ENCODE data around the gene HEBP1. TPM values are rescaled to one million over a fixed set of nuclear protein-coding genes. Genes with fewer than 3 reads are reported as not detected.

Gene HEBP1, protein sequence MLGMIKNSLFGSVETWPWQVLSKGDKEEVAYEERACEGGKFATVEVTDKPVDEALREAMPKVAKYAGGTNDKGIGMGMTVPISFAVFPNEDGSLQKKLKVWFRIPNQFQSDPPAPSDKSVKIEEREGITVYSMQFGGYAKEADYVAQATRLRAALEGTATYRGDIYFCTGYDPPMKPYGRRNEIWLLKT
- polyA plus RNA-seq (2013, experiment 1 of 2) = 91.3 TPM
- polyA plus RNA-seq (2013, experiment 2 of 2) = 90.4 TPM

DNA sequence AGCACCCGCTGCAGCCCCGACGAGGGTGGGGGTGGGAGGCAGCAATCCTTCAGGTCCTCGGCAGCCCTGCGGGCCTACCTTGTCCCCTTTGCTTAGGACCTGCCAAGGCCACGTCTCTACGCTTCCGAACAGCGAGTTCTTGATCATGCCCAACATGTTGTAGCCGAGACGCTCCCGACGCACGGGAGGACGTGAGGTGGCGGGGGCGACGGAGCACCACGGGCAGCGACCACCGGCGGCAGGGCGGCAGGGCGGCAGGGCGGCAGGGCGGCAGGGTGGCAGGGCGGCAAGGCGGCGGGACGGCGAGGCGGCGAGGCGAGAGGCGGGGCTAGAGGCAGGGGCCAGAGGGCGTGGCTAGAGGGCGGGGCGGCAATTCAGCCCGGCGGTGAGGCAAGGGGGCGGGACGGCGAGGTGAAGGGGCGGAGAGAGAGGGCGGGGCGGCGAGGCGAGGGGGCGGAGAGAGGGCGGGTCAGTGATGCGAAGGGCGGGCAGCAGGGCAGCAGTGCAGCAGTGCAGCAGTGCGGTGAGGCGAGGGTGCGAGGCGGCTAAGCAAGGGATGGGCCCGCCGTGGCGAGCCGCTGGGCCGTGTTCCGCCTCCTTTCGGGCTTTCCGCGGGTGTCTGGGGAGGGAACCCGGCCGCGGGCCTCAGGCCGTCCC is at the start of gene HEBP1:
Gene HEBP1 (minus strand): TSS at position 307 of the 657 bp plus-strand sequence. CDS start 151 bp downstream, at position 156.
- H3K27ac ChIP-seq (ENCODE audit: low read length, poor library complexity, severe bottlenecking) = peak within 1 kb of the TSS; percentile 79
- peak within 1 kb of the TSS; percentile 89 for H2BK120ac ChIP-seq (ENCODE audit: low read depth, low read length)
- peak within 1 kb of the TSS; percentile 93 for H4K8ac ChIP-seq (ENCODE audit: low read length)
- no peaks in the 10 kb centered on the region for H3K9me3 ChIP-seq (ENCODE audit: control insufficient read depth, low read length)
- H3K9ac ChIP-seq (ENCODE audit: low read length) = peak within 1 kb of the TSS; percentile 94
- peak within 1 kb of the TSS; percentile 81 for H2BK5ac ChIP-seq (ENCODE audit: low read depth, low read length, poor library complexity, severe bottlenecking)
- H3K4ac ChIP-seq (ENCODE audit: low read depth in 1 of 2, low read length in 2 of 2) = peak within 1 kb of the TSS; percentile 79 to 94
- peak; percentile 91 for DNase-seq
- H3K4me3 ChIP-seq (ENCODE audit: insufficient read depth in 1 of 2, low read depth in 1 of 2, low read length in 2 of 2) = peak within 1 kb of the TSS; percentile 86 to 98
- H3K79me1 ChIP-seq (replicated peaks; ENCODE audit: low read length, poor library complexity, severe bottlenecking) = peaks cover 37% of the 10 kb centered on the region
- WGBS = under 1% methylated on average over 60 of the region's 69 CpGs
- no peak within 1 kb of the TSS for H2AK5ac ChIP-seq (ENCODE audit: low read length, severe bottlenecking)
- H3K23ac ChIP-seq (ENCODE audit: low read length in 2 of 2) = peak within 1 kb of the TSS in 1 of 2 experiments; percentile 92
- H4K91ac ChIP-seq (ENCODE audit: low read length) = peak within 1 kb of the TSS; percentile 89
- peaks cover 0 to 13% of the 10 kb centered on the region in 2 experiments for H3K36me3 ChIP-seq (ENCODE audit: control insufficient read depth in 1 of 2, insufficient read depth in 2 of 2, low read depth in 1 of 2, low read length in 2 of 2)
- peak within 1 kb of the TSS; percentile 96 for H3K4me2 ChIP-seq (ENCODE audit: low read length, poor library complexity, severe bottlenecking)
- no peaks in the 10 kb centered on the region for H3K27me3 ChIP-seq (ENCODE audit: control insufficient read depth in 1 of 2, insufficient read depth in 1 of 2, low read length in 2 of 2)
- H3K14ac ChIP-seq (ENCODE audit: low read length in 2 of 2) = peak within 1 kb of the TSS in 1 of 2 experiments; percentile 98
- H3K18ac ChIP-seq (ENCODE audit: low read depth in 1 of 2, low read length in 2 of 2) = peak within 1 kb of the TSS; percentile 100
- H2BK12ac ChIP-seq (ENCODE audit: low read length in 2 of 2) = peak within 1 kb of the TSS; percentile 44 to 89
- H3K4me1 ChIP-seq (ENCODE audit: control insufficient read depth, insufficient read depth, low read depth, low read length) = peaks cover 18% of the 10 kb centered on the region
- H2BK15ac ChIP-seq (ENCODE audit: low read depth, poor library complexity, severe bottlenecking) = peak within 1 kb of the TSS; percentile 100
- H2AFZ ChIP-seq (ENCODE audit: low read depth, low read length) = peak within 1 kb of the TSS; percentile 94

DNA sequence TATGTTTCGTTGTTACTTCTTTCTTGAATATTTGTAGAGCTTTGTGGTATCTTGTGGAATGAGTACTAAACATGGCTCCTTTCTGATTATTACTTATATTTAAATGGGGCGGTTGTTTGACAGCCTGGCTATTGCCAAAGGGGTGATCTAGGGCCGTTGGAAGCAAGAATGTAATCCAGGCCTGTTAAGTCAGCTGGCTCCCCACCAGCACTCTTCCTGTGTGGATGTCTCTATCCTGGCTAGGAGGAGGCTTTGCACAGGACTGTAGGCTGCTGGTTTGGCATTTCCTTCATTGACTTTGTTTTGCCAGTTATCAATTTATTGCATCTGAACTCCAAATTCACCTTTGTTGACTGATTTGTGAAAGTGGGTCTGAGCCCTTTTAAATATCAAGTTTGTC is 49.8 kb upstream of the HEBP1 start:
- H2BK5ac ChIP-seq (ENCODE audit: low read depth, low read length, poor library complexity, severe bottlenecking) = no peak overlapping the region
- 77% methylated on average over 3 of the region's 3 CpGs for WGBS
- no peaks in the 10 kb centered on the region for H3K4me1 ChIP-seq (ENCODE audit: control insufficient read depth, insufficient read depth, low read depth, low read length)
- no peak overlapping the region for H3K14ac ChIP-seq (ENCODE audit: low read length in 2 of 2)
- H3K27me3 ChIP-seq (ENCODE audit: control insufficient read depth in 1 of 2, insufficient read depth in 1 of 2, low read length in 2 of 2) = no peaks in the 10 kb centered on the region
- H2BK120ac ChIP-seq (ENCODE audit: low read depth, low read length) = no peak overlapping the region
- no peak overlapping the region for H3K18ac ChIP-seq (ENCODE audit: low read depth in 1 of 2, low read length in 2 of 2)
- no peaks in the 10 kb centered on the region for H3K36me3 ChIP-seq (ENCODE audit: control insufficient read depth in 1 of 2, insufficient read depth in 2 of 2, low read depth in 1 of 2, low read length in 2 of 2)
- H4K91ac ChIP-seq (ENCODE audit: low read length) = no peak overlapping the region
- no peak overlapping the region for H3K9ac ChIP-seq (ENCODE audit: low read length)
- H3K79me1 ChIP-seq (replicated peaks; ENCODE audit: low read length, poor library complexity, severe bottlenecking) = peaks cover 10% of the 10 kb centered on the region
- H2BK15ac ChIP-seq (ENCODE audit: low read depth, poor library complexity, severe bottlenecking) = no peak overlapping the region
- no peak overlapping the region for H2AFZ ChIP-seq (ENCODE audit: low read depth, low read length)
- no peak overlapping the region for H3K23ac ChIP-seq (ENCODE audit: low read length in 2 of 2)
- H3K9me3 ChIP-seq (ENCODE audit: control insufficient read depth, low read length) = no peaks in the 10 kb centered on the region
- no peak overlapping the region for H2AK5ac ChIP-seq (ENCODE audit: low read length, severe bottlenecking)
- H3K4me3 ChIP-seq (ENCODE audit: insufficient read depth in 1 of 2, low read depth in 1 of 2, low read length in 2 of 2) = no peak overlapping the region
- H3K27ac ChIP-seq (ENCODE audit: low read length, poor library complexity, severe bottlenecking) = no peak overlapping the region
- H3K4ac ChIP-seq (ENCODE audit: low read depth in 1 of 2, low read length in 2 of 2) = no peak overlapping the region
- H4K8ac ChIP-seq (ENCODE audit: low read length) = no peak overlapping the region
- no peak overlapping the region for H2BK12ac ChIP-seq (ENCODE audit: low read length in 2 of 2)
- H3K4me2 ChIP-seq (ENCODE audit: low read length, poor library complexity, severe bottlenecking) = no peak overlapping the region
- DNase-seq = peak; percentile 6

DNA sequence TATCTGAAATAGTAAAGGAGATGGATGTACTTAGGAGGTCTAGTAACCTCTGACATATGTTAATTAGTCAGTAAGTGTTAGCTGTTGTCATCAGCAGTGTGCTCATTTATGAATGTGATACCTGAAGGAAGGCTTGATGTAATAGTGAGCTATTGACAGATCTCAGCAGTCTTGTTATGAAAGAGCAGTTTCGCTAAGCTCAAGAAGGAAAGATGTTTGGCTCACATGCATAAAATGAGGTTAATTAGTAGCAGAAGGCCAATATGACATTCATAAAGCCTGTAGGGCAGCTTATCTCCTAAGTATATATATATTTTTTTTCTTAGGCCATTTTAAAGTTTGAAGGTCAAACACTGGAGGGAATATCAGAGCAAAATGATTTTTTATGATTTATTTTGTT is 46.9 kb upstream of the HEBP1 start:
- H3K4ac ChIP-seq (ENCODE audit: low read depth in 1 of 2, low read length in 2 of 2) = no peak overlapping the region
- H3K23ac ChIP-seq (ENCODE audit: low read length in 2 of 2) = no peak overlapping the region
- no peak overlapping the region for H4K8ac ChIP-seq (ENCODE audit: low read length)
- no peak overlapping the region for H3K4me3 ChIP-seq (ENCODE audit: insufficient read depth in 1 of 2, low read depth in 1 of 2, low read length in 2 of 2)
- H3K9ac ChIP-seq (ENCODE audit: low read length) = no peak overlapping the region
- H2BK12ac ChIP-seq (ENCODE audit: low read length in 2 of 2) = no peak overlapping the region
- no peaks in the 10 kb centered on the region for H3K9me3 ChIP-seq (ENCODE audit: control insufficient read depth, low read length)
- no peak overlapping the region for H3K27ac ChIP-seq (ENCODE audit: low read length, poor library complexity, severe bottlenecking)
- WGBS = 100% methylated on average over 1 of the region's 1 CpG
- no peak overlapping the region for H3K18ac ChIP-seq (ENCODE audit: low read depth in 1 of 2, low read length in 2 of 2)
- no peak overlapping the region for H2BK5ac ChIP-seq (ENCODE audit: low read depth, low read length, poor library complexity, severe bottlenecking)
- H2BK120ac ChIP-seq (ENCODE audit: low read depth, low read length) = no peak overlapping the region
- H3K27me3 ChIP-seq (ENCODE audit: control insufficient read depth in 1 of 2, insufficient read depth in 1 of 2, low read length in 2 of 2) = no peaks in the 10 kb centered on the region
- H3K36me3 ChIP-seq (ENCODE audit: control insufficient read depth in 1 of 2, insufficient read depth in 2 of 2, low read depth in 1 of 2, low read length in 2 of 2) = no peaks in the 10 kb centered on the region
- no peak for DNase-seq
- H2BK15ac ChIP-seq (ENCODE audit: low read depth, poor library complexity, severe bottlenecking) = no peak overlapping the region
- H2AK5ac ChIP-seq (ENCODE audit: low read length, severe bottlenecking) = no peak overlapping the region
- no peak overlapping the region for H3K4me2 ChIP-seq (ENCODE audit: low read length, poor library complexity, severe bottlenecking)
- H3K4me1 ChIP-seq (ENCODE audit: control insufficient read depth, insufficient read depth, low read depth, low read length) = peaks cover 2% of the 10 kb centered on the region
- no peak overlapping the region for H3K14ac ChIP-seq (ENCODE audit: low read length in 2 of 2)
- no peak overlapping the region for H2AFZ ChIP-seq (ENCODE audit: low read depth, low read length)
- H4K91ac ChIP-seq (ENCODE audit: low read length) = no peak overlapping the region
- peaks cover 14% of the 10 kb centered on the region for H3K79me1 ChIP-seq (replicated peaks; ENCODE audit: low read length, poor library complexity, severe bottlenecking)

DNA sequence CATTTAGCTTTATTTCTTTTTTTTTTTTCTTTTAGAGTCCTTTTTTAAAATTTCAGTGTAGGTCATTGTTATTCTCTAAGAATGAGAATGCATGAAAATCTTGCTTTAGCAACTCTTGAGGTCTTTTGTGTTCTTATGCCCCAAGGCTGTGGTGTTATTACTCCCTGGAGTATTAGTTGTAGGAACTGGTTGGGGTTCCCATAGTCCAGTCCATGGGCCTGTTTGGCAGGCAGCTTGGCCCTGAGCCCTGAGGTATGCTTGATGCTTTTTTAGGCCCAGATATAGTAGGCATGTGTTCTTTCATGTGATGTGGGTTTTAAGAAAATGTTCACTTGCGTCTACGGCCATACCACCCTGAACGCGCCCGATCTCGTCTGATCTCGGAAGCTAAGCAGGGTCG is 45.8 kb upstream of the HEBP1 start:
- 92% methylated on average over 5 of the region's 8 CpGs for WGBS
- Histone ChIP-seq H3K23ac (ENCODE audit: low read length in 2 of 2) (no peak overlapping the region), H3K4me2 (ENCODE audit: low read length, poor library complexity, severe bottlenecking) (no peak overlapping the region), H3K9me3 (ENCODE audit: control insufficient read depth, low read length) (no peaks in the 10 kb centered on the region), H2BK12ac (ENCODE audit: low read length in 2 of 2) (no peak overlapping the region), H3K4ac (ENCODE audit: low read depth in 1 of 2, low read length in 2 of 2) (no peak overlapping the region), H3K27me3 (ENCODE audit: control insufficient read depth in 1 of 2, insufficient read depth in 1 of 2, low read length in 2 of 2) (no peaks in the 10 kb centered on the region), H3K18ac (ENCODE audit: low read depth in 1 of 2, low read length in 2 of 2) (no peak overlapping the region), H4K91ac (ENCODE audit: low read length) (no peak overlapping the region), H4K8ac (ENCODE audit: low read length) (no peak overlapping the region), H2AK5ac (ENCODE audit: low read length, severe bottlenecking) (no peak overlapping the region), H3K4me3 (ENCODE audit: insufficient read depth in 1 of 2, low read depth in 1 of 2, low read length in 2 of 2) (peak overlapping the region in 1 of 2 experiments; percentile 81), H2BK15ac (ENCODE audit: low read depth, poor library complexity, severe bottlenecking) (no peak overlapping the region), H2AFZ (ENCODE audit: low read depth, low read length) (no peak overlapping the region), H3K4me1 (ENCODE audit: control insufficient read depth, insufficient read depth, low read depth, low read length) (peaks cover 2% of the 10 kb centered on the region), H3K79me1 (replicated peaks; ENCODE audit: low read length, poor library complexity, severe bottlenecking) (peaks cover 14% of the 10 kb centered on the region), H3K27ac (ENCODE audit: low read length, poor library complexity, severe bottlenecking) (no peak overlapping the region), H3K36me3 (ENCODE audit: control insufficient read depth in 1 of 2, insufficient read depth in 2 of 2, low read depth in 1 of 2, low read length in 2 of 2) (no peaks in the 10 kb centered on the region), H2BK5ac (ENCODE audit: low read depth, low read length, poor library complexity, severe bottlenecking) (no peak overlapping the region), H2BK120ac (ENCODE audit: low read depth, low read length) (no peak overlapping the region), H3K14ac (ENCODE audit: low read length in 2 of 2) (no peak overlapping the region), H3K9ac (ENCODE audit: low read length) (no peak overlapping the region)
- no peak for DNase-seq

All from mesenchymal stem cell (in vitro differentiated cells and primary cell).